ENCODE measurements around the gene PTPRK.

- TF ChIP-seq CTCF (IDR thresholded peaks at IDR 0.05; ENCODE audit: low read length) (no peak), EZH2 (IDR thresholded peaks at IDR 0.05; ENCODE audit: borderline replicate concordance, low read length) (no peak)
Observed at GRCh38 chr6:128558021-128558420, 37.6 kb upstream of the PTPRK start.
